Loucy (cell line): ENCODE results near the gene ARHGEF12.

Source experiments
- H2AFZ ChIP-seq: fragments of 200-600 bp; sonication (generic); 2 replicates; pipeline ENCODE4 v1.6.0; 2016; ENCODE audit warnings: antibody characterized with exemption, mild to moderate bottlenecking, low read length, moderate library complexity
- H3F3A ChIP-seq: fragments of 200-600 bp; 2 replicates; pipeline ENCODE4 v1.6.0; 2016; ENCODE audit warnings: antibody characterized with exemption, low read depth, mild to moderate bottlenecking
- H3K27me3 ChIP-seq: fragments of 200-600 bp; sonication (generic); 2 replicates; pipeline ENCODE4 v1.6.1; 2014; ENCODE audit warnings: low read length, mild to moderate bottlenecking; ENCODE audit not compliant: insufficient read depth, poor library complexity, severe bottlenecking
- H3K36me3 ChIP-seq: fragments of 200-600 bp; sonication (generic); 2 replicates; pipeline ENCODE4 v1.6.1; 2016; ENCODE audit warnings: low read length; ENCODE audit not compliant: insufficient read depth
- H3K4me1 ChIP-seq: fragments of 200-600 bp; sonication (generic); 2 replicates; pipeline ENCODE4 v1.5.1; 2014; ENCODE audit warnings: low read length, mild to moderate bottlenecking; ENCODE audit not compliant: insufficient read depth, poor library complexity, severe bottlenecking
- H3K4me2 ChIP-seq: fragments of 200-600 bp; sonication (generic); 2 replicates; pipeline ENCODE4 v1.6.0; 2014; ENCODE audit warnings: antibody characterized with exemption, low read length, low read depth, mild to moderate bottlenecking; ENCODE audit not compliant: poor library complexity, severe bottlenecking
- H3K4me3 ChIP-seq: fragments of 200-600 bp; sonication (generic); 2 replicates; pipeline ENCODE4 v1.5.1; 2014; ENCODE audit warnings: low read length, mild to moderate bottlenecking, mixed read lengths; ENCODE audit not compliant: poor library complexity, severe bottlenecking
- H3K79me2 ChIP-seq: fragments of 200-600 bp; sonication (generic); 2 replicates; pipeline ENCODE4 v1.6.1; 2014; ENCODE audit warnings: low read length; ENCODE audit not compliant: insufficient read depth
- H3K9ac ChIP-seq: fragments of 200-600 bp; sonication (generic); 2 replicates; pipeline ENCODE4 v1.6.0; 2014; ENCODE audit warnings: mild to moderate bottlenecking, low read depth, low read length, moderate library complexity; ENCODE audit not compliant: poor library complexity, severe bottlenecking
- H3K9me2 ChIP-seq: fragments of 200-600 bp; sonication (generic); replicated peaks from 2 replicates; pipeline ENCODE4 v1.6.1; 2016; ENCODE audit warnings: low read depth, low read length, mixed read lengths
- H3K9me3 ChIP-seq: fragments of 200-600 bp; sonication (generic); 2 replicates; pipeline ENCODE4 v1.6.1; 2014; ENCODE audit warnings: mild to moderate bottlenecking, antibody characterized with exemption, low read length, low read depth; ENCODE audit not compliant: insufficient read depth
- H4K20me1 ChIP-seq: fragments of 200-600 bp; sonication (generic); 2 replicates; pipeline ENCODE4 v1.6.0; 2014; ENCODE audit warnings: antibody characterized with exemption, low read length, mild to moderate bottlenecking; ENCODE audit not compliant: insufficient read depth, poor library complexity, severe bottlenecking
- CTCF ChIP-seq: fragments of 200-600 bp; sonication (generic); conservative IDR thresholded peaks from 2 replicates; pipeline ENCODE4 v1.5.1; 2014; ENCODE audit warnings: mild to moderate bottlenecking, antibody characterized with exemption, low read length
- EZH2phosphoT487 ChIP-seq: fragments of 200-600 bp; IDR thresholded peaks from 2 replicates; pipeline ENCODE4 v1.6.1; 2018; ENCODE audit warnings: antibody characterized with exemption, mild to moderate bottlenecking, moderate library complexity, borderline replicate concordance

Gene ARHGEF12

GRCh38 chr11:120386318-120386717, 50.1 kb downstream of the ARHGEF12 start:
- TF ChIP-seq EZH2phosphoT487 (no peak), CTCF (no peak)
- H4K20me1 ChIP-seq: no peaks in the 10 kb centered on the region
- no peaks in the 10 kb centered on the region for H3K36me3 ChIP-seq
- H3K79me2 ChIP-seq: no peaks in the 10 kb centered on the region
- no peak overlapping the region for H3K4me3 ChIP-seq
- no peak overlapping the region for H2AFZ ChIP-seq
- H3K4me1 ChIP-seq: no peaks in the 10 kb centered on the region
- H3K27me3 ChIP-seq: no peaks in the 10 kb centered on the region
- H3K9me2 ChIP-seq: no peaks in the 10 kb centered on the region
- no peaks in the 10 kb centered on the region for H3K9me3 ChIP-seq
- H3K9ac ChIP-seq: no peak overlapping the region
- no peak overlapping the region for H3K4me2 ChIP-seq
- no peaks in the 10 kb centered on the region for H3F3A ChIP-seq

GRCh38 chr11:120386774-120387371, 50.7 kb downstream of the ARHGEF12 start:
- no peaks in the 10 kb centered on the region for H3F3A ChIP-seq
- H2AFZ ChIP-seq: no peak overlapping the region
- H4K20me1 ChIP-seq: no peaks in the 10 kb centered on the region
- no peaks in the 10 kb centered on the region for H3K79me2 ChIP-seq
- H3K4me3 ChIP-seq: no peak overlapping the region
- no peak overlapping the region for H3K9ac ChIP-seq
- no peaks in the 10 kb centered on the region for H3K9me2 ChIP-seq
- no peaks in the 10 kb centered on the region for H3K36me3 ChIP-seq
- no peaks in the 10 kb centered on the region for H3K4me1 ChIP-seq
- H3K9me3 ChIP-seq: no peaks in the 10 kb centered on the region
- H3K4me2 ChIP-seq: no peak overlapping the region
- H3K27me3 ChIP-seq: no peaks in the 10 kb centered on the region
- no peak for TF ChIP-seq CTCF

GRCh38 chr11:120388261-120388660, 52.0 kb downstream of the ARHGEF12 start:
- H3K4me1 ChIP-seq: no peaks in the 10 kb centered on the region
- TF ChIP-seq CTCF: no peak
- TF ChIP-seq EZH2phosphoT487: no peak
- no peak overlapping the region for H3K4me3 ChIP-seq
- H3K9me3 ChIP-seq: no peaks in the 10 kb centered on the region
- no peaks in the 10 kb centered on the region for H3K79me2 ChIP-seq
- H3K9ac ChIP-seq: no peak overlapping the region
- H2AFZ ChIP-seq: no peak overlapping the region
- H3F3A ChIP-seq: no peaks in the 10 kb centered on the region
- no peaks in the 10 kb centered on the region for H4K20me1 ChIP-seq
- no peaks in the 10 kb centered on the region for H3K27me3 ChIP-seq
- H3K4me2 ChIP-seq: no peak overlapping the region
- H3K36me3 ChIP-seq: no peaks in the 10 kb centered on the region
- no peaks in the 10 kb centered on the region for H3K9me2 ChIP-seq
